Ovary (tissue), 9 donors: ENCODE measurements around the gene RSPH9. TPM values are rescaled to one million over a fixed set of nuclear protein-coding genes. Genes with fewer than 3 reads are reported as not detected.

ENCODE experiments used
- DNase-seq, 5 donors: peaks; one replicate each; pipeline ENCODE4 v3.0.0-alpha.2; 2019 to 2020
- H3K27ac ChIP-seq, 2 donors: fragments of 200-600 bp; one replicate each; pipeline versions ENCODE4 v1.5.1 to v1.8.0; 2019 to 2022
- H3K27me3 ChIP-seq: fragments of 200-600 bp; one replicate; pipeline ENCODE4 v1.8.0; 2022
- H3K36me3 ChIP-seq: fragments of 200-600 bp; sonication (generic); one replicate; pipeline ENCODE4 v1.5.1; 2019
- H3K4me1 ChIP-seq: one replicate; pipeline ENCODE4 v1.8.1; 2013; ENCODE audit warnings: mild to moderate bottlenecking, moderate library complexity; ENCODE audit not compliant: insufficient read depth
- H3K4me3 ChIP-seq: fragments of 200-600 bp; sonication (generic); one replicate; pipeline ENCODE4 v1.5.1; 2017
- H3K9me3 ChIP-seq, 2 donors: fragments of 200-600 bp in 1 of 2; sonication (generic) in 1 of 2; one replicate each; pipeline versions ENCODE4 v1.5.1 to v1.8.1; 2013 to 2019; ENCODE audit warnings: mild to moderate bottlenecking in 1 of 2, moderate library complexity in 1 of 2
- CTCF ChIP-seq, 3 donors: fragments of 450-650 bp in 2 of 3; fragments of 200-600 bp in 1 of 3; IDR thresholded peaks; one replicate each; pipeline versions ENCODE4 v1.5.1 to v1.8.0; 2016 to 2022; ENCODE audit warnings: antibody characterized with exemption in 3 of 3, mild to moderate bottlenecking in 1 of 3
- EP300 ChIP-seq: sonication (generic); formaldehyde crosslinking; IDR thresholded peaks from one replicate; pipeline ENCODE4 v1.6.1; 2017; ENCODE audit warnings: antibody characterized with exemption
- POLR2A ChIP-seq: fragments of 450-650 bp; IDR thresholded peaks from one replicate; pipeline ENCODE4 v1.6.1; 2017; ENCODE audit warnings: antibody characterized with exemption, mild to moderate bottlenecking, moderate library complexity
- WGBS, 3 donors: extraction: QIAGEN DNeasy Blood & Tissue Kit in 1 of 3; methylation state at CpG; one replicate each; pipeline versions ENCODE4 v1.1.5 to v1.1.7; 2013 to 2017; 5-methylcytosine and 5-hydroxymethylcytosine counted together
- intact Hi-C, 4 donors: fragments of 100-400 bp; cut with DNase I; formaldehyde crosslinking; loops; one replicate each; pipeline versions ENCODE4 v1.11.0 to v1.15.1; 2022 to 2023
- polyA plus RNA-seq, 2 donors: library from polyadenylated mRNA; stranded (reverse); fragments of 200-250 nt in 1 of 2; fragments of 350-450 nt in 1 of 2; fragmentation: Illumina TruSeq in 1 of 2; extraction: RNeasy Lipid Tissue Mini Kit (QIAGEN cat#74804) in 1 of 2; gene quantifications; one replicate each; pipeline ENCODE4 v1.2.3, GENCODE V29; 2013 to 2014
- total RNA-seq, 7 donors: library from RNA; depleted of rRNA in 2 of 7; stranded (reverse); fragments of >200 nt in 2 of 7; fragmentation: NEBNext Ultra II Directional in 3 of 7; extraction: Animal tissue kit (Norgen Biotek cat#: 25700) in 3 of 7; gene quantifications; one replicate each; pipeline versions ENCODE4 v1.1.0 to v1.2.4, GENCODE V29; 2016 to 2023
- donor health status: DM: no; HTN: no; CAD: no; lungs with moderate emphysema.
- donor health status: DM: no; HTN: no; CAD: no.
- donor health status: Bipolar disorder and iron deficiency.
- donor health status: DM: yes; HTN: yes; CAD: no.
- donor health status: DM: no; HTN: no; CAD: no.
- donor health status: DM: yes; HTN: yes; CAD: no.

RSPH9 gene
- total and polyA plus RNA-seq, 9 donors = 0.20 to 4.7 (median 0.44) TPM; not detected in 1

- DNase-seq = no peak
- no peak overlapping the region for H3K27ac ChIP-seq
- no peaks in the 10 kb centered on the region for H3K9me3 ChIP-seq
- no peak overlapping the region for H3K4me3 ChIP-seq
- TF ChIP-seq POLR2A (no peak), CTCF (IDR thresholded peaks at IDR 0.05) (no peak), EP300 (no peak)
- H3K36me3 ChIP-seq = no peaks in the 10 kb centered on the region
- no peaks in the 10 kb centered on the region for H3K27me3 ChIP-seq
- WGBS, 3 donors = 78 to 87% (median 82%) methylated on average over 6 of the region's 6 CpGs
- intact Hi-C loops = no loop called here
- no peaks in the 10 kb centered on the region for H3K4me1 ChIP-seq
Measured at GRCh38 chr6:43679057-43679456, 34.2 kb downstream of the RSPH9 start.

GRCh38 chr6:43680308-43681200, 35.7 kb downstream of the RSPH9 start:
- intact Hi-C loops = no loop called here
- Histone ChIP-seq H3K27ac (no peak overlapping the region), H3K36me3 (no peaks in the 10 kb centered on the region), H3K9me3 (no peaks in the 10 kb centered on the region), H3K4me3 (no peak overlapping the region), H3K4me1 (no peaks in the 10 kb centered on the region), H3K27me3 (no peaks in the 10 kb centered on the region)
- no peak for DNase-seq
- TF ChIP-seq CTCF (IDR thresholded peaks at IDR 0.05) (no peak), POLR2A (no peak), EP300 (no peak)
- 70 to 74% (median 73%) methylated on average over 11 of the region's 11 CpGs for WGBS, 3 donors

DNA sequence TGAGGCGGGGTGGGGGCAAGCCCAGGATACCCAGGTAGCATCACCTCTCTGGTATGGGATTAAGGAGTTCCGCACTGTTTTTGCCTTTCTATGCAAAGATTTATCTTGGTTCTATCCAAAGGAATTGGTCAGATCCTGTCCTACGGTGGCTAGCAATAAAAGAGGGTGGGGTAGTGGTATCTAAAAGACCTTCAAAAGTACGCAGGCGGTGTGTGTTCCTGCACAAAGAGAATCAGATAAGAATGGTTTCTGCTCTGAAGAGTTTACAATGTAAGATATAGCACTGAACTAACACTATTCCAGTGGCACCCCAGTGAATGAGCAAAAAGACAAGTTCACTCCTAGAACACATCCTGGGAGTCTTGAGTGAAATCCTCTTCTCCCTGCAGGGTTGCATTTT, 36.5 kb downstream of the RSPH9 start:
- no peaks in the 10 kb centered on the region for H3K36me3 ChIP-seq
- no peak overlapping the region for H3K27ac ChIP-seq
- TF ChIP-seq POLR2A = no peak
- no peak for TF ChIP-seq EP300
- no peak for TF ChIP-seq CTCF (IDR thresholded peaks at IDR 0.05)
- intact Hi-C loops = no loop called here
- no peaks in the 10 kb centered on the region for H3K27me3 ChIP-seq
- no peak for DNase-seq
- no peaks in the 10 kb centered on the region for H3K9me3 ChIP-seq
- no peaks in the 10 kb centered on the region for H3K4me1 ChIP-seq
- no peak overlapping the region for H3K4me3 ChIP-seq
- WGBS, 3 donors = 91 to 94% (median 92%) methylated on average over 5 of the region's 5 CpGs

DNA sequence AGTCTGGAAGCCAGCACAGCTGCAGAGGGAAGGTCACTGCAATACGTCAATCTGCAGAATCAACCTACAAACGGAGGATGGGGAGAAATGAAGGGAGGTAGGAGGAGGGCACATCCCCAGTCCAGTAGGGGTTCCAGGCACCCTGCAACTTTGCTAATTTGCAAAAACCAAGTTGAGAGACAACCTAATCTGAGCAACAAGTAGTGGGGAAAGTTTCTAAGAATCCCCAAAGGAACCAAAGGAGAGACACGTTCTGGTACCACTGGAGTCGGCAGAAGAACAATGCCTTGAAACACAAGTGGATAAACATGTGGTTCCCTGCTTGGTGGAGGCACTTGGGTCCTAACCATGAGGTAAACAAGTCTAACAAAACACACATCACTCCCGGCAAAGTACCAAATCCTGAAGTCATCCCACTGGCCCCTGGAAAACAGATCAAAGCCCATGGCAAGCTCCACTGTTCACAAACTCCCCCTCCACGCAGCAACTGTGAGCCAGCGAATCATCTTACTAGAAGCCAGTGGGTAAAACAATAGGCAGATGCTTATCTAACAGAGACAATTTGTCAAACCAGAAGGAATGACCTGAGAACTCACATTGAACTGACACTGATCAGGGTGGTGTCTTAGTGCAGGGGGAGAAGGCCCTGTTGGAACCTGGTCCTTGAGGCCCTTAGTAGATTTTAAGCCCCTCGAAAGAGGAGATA, 38.0 kb downstream of the RSPH9 start:
- WGBS, 3 donors = 58 to 60% (median 60%) methylated on average over 8 of the region's 8 CpGs
- no peaks in the 10 kb centered on the region for H3K9me3 ChIP-seq
- no peaks in the 10 kb centered on the region for H3K27me3 ChIP-seq
- H3K36me3 ChIP-seq = no peaks in the 10 kb centered on the region
- H3K27ac ChIP-seq = no peak overlapping the region
- no peak overlapping the region for H3K4me3 ChIP-seq
- no peak for TF ChIP-seq CTCF (IDR thresholded peaks at IDR 0.05)
- no peak for TF ChIP-seq EP300
- TF ChIP-seq POLR2A = no peak
- DNase-seq = no peak
- peaks cover 2% of the 10 kb centered on the region for H3K4me1 ChIP-seq
- intact Hi-C loops = no loop called here
